SK-N-MC (cell line): ENCODE results near the gene NME3.

ENCODE experiments used
- EZH2 ChIP-seq: fragments of 200-600 bp; sonication (generic); IDR thresholded peaks from one replicate; pipeline ENCODE4 v1.6.1; 2017; ENCODE audit warnings: antibody characterized with exemption
- FOXP2 ChIP-seq: optimal IDR thresholded peaks from 2 replicates; pipeline ENCODE3; 2011; ENCODE audit warnings: mild to moderate bottlenecking, moderate library complexity; ENCODE audit not compliant: insufficient read depth; ENCODE audit errors: extremely low read length, control extremely low read depth
- POLR2AphosphoS5 ChIP-seq: IDR thresholded peaks from 2 replicates; pipeline ENCODE4 v1.6.1; 2012; ENCODE audit warnings: mild to moderate bottlenecking, low read depth, low read length, borderline replicate concordance

GRCh38 chr16:1764971-1765370, 6.4 kb downstream of the NME3 start:
- TF ChIP-seq POLR2AphosphoS5 (no peak), EZH2 (no peak), FOXP2 (no peak)
